Measurements from ENCODE around the gene MYO1E. TPM values are rescaled to one million over a fixed set of nuclear protein-coding genes. Genes with fewer than 3 reads are reported as not detected.
"Not testable (repeated sequence)": the region's sequence is repeated elsewhere in the genome, so short reads cannot be mapped to it uniquely, and the experiment has no call there.

The MYO1E gene
- polyA plus RNA-seq, 3 donors = 140 to 193 (median 176) TPM

DNA sequence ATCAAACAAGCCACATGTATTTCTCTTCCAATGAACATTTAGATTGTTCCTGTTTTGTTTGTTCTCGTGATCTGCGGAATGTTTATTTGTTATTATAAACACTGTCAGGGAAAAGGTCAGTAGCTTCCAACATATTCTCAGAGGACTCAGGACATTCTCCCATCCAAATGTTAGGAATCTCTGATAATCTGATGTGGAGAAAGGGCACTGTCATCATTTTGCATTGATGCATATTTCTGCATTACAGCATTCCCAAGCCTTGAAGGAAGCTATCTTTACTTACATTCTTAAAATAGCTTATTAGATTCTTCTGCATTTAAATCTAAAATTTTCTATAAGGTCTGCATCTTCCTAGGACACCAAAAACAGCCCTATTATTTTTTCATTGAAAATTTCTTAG, 10.3 kb downstream of the MYO1E start:
- DNase-seq (ENCODE audit: extremely low read depth in 1 of 11, low read depth in 9 of 11, low spot score in 4 of 11) = no peak

DNA sequence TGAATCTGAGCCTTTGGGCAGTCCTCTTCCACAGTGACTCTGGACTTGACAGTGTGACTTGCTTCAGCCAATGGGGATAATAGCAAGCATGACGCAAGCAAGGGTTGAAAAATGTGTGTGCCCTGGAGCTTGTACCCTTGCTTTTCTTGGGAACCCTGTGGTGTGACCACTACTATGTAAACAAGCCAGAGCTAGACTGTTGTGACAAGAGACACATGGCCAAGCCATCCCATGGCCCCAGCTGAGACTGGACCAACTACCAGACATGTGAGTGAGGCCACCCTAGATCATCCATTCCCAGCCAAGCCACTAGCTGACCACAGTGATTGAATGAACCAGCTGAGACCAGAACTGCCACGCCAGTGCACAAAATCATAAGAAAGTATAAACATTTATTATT, 11.8 kb downstream of the MYO1E start:
- no peak for DNase-seq (ENCODE audit: extremely low read depth in 1 of 11, low read depth in 9 of 11, low spot score in 4 of 11)

DNA sequence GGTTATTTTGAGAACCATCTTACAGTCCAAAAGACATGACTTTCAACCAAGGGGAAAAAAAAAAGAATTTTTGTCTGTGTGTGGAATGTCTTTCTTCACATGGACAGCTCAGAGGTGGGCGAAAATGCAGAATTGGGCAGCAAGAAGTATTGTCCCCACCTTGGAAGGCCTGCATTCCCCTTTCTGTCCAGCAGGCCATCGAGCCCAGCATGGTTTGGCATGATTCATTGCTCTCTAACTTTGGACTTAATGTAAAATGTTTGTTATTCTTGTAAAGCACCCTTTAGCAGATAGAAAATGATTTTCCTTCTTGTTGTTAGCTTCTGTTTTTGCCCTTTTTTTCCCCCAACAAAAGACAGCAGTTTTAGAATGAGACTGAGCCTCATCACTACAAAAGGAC, 12.4 kb downstream of the MYO1E start:
- DNase-seq (ENCODE audit: extremely low read depth in 1 of 11, low read depth in 9 of 11, low spot score in 4 of 11) = no peak

DNA sequence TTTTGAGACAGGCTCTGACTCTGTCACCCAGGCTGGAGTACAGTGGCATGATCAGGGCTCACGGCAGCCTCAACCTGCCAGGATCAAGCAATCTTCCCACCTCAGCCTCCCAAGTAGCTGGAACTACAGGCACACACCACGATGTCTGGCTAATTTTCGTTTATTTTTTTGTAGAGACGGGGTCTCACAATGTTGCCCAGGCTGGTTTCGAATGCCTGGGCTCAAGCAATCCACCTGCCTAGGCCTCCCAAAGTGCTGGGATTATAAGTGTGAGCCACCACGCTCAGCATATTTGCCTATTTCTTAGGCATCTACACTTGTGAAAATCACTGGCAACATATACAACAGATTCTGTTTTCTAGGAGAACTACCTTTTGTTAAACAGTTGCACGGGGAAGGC, 16.9 kb downstream of the MYO1E start:
- DNase-seq (ENCODE audit: extremely low read depth in 1 of 11, low read depth in 9 of 11, low spot score in 4 of 11) = no peak

DNA sequence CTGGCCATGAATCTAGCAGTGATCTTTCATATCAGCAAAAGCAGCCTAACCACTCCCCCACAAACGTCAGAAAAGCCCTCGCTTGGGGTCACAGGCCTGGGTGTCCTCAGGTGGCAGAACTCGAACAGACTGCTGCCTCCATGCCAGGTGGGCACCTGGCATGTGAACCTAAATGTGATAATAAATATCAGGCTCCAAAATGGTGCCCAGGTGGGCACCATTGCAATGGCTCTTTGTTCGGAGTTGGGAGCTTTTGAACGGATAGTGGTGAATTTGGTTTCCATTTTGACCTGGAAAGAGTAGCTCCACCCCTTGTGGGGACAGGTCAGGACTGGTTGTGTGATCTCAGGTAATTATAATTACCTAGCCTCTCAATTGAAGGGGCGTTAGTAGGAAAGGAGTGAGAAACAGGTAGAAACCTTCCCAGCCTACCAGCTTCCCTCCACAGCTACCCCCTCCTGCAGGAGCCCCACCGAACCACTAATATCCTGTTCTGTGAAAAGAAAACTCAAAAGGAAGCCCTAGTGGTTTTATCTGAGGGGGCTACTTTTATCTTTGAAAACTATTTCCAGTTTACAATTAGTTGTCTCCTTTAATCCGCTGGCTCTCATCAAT, 18.1 kb downstream of the MYO1E start:
- DNase-seq (ENCODE audit: extremely low read depth in 1 of 11, low read depth in 9 of 11, low spot score in 4 of 11) = no peak

DNA sequence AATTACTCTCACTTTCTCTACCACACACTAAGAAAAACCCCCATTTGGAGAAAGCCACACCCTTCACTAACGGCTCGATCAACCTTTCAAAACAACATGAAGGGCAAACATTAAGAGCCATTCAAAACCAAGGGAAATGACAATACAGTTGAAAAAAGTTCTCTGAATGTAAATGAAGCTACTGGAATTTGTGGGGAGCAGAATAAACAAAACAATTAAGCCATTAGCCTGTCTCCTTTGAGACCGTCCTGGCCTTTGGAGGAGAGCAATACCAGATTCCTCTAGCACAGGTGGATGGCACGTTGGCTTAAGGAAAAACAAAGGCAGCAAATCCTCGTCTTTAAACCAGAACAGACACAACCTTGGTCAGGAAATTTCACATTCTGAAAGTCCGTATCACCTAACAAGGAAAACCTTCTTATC, 18.7 kb downstream of the MYO1E start:
- DNase-seq (ENCODE audit: extremely low read depth in 1 of 11, low read depth in 9 of 11, low spot score in 4 of 11) = no peak

DNA sequence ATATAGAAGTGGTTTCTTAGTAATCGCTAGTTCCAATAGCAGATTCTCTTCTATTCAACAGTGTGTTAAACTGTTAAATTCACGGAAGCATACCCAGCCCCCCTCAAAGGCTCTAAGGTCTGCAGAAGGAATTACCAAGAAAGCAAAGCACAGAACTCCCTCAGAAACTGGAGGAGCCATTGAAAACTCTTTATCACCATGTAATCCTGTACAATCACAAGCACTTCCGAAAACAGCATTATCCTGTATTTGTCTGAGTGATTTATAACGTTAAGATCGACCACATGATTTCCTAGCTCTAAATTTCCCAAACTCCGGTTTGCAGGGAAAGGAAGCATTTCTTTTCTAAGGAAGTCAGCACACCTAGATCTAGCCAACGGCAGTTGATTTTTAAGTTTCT, 20.0 kb downstream of the MYO1E start:
- DNase-seq (ENCODE audit: extremely low read depth in 1 of 11, low read depth in 9 of 11, low spot score in 4 of 11) = peak in 3 of 11 donors; percentile 10 to 35 (median 34)

DNA sequence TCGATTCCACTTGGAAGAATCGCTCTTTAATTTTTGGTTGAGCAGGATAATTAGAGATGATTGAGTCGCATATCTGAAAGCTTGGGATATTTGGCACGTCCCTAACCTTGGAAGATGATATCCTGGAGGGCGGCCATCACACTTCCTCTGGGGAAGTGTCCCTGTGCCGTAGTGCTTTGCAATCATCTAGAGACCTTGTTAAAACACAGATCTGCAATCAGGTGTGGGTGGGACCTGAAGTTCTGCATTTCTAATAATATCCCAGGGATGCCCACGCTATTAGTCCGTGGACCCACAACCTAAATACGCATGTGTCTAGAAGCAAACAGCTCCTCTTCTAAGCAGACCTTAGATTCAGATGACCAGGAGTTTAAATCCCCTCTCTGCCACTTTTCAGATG, 20.5 kb downstream of the MYO1E start:
- DNase-seq (ENCODE audit: extremely low read depth in 1 of 11, low read depth in 9 of 11, low spot score in 4 of 11) = no peak

DNA sequence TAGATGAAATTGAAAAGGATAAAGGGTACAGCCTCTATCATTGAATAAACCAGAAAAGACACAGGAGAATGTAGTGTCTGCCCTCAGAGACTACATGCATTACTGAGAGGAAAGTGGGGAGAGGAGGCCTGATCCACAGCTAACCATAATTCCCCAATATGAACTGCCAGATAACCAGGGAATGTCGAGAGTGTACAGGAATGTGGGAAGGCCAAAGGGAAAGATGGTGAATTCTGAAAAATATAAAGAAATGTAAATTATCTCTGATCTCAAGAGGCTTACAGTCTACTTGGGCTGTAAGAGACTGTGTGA, 22.3 kb downstream of the MYO1E start:
- DNase-seq (ENCODE audit: extremely low read depth in 1 of 11, low read depth in 9 of 11, low spot score in 4 of 11) = no peak

DNA sequence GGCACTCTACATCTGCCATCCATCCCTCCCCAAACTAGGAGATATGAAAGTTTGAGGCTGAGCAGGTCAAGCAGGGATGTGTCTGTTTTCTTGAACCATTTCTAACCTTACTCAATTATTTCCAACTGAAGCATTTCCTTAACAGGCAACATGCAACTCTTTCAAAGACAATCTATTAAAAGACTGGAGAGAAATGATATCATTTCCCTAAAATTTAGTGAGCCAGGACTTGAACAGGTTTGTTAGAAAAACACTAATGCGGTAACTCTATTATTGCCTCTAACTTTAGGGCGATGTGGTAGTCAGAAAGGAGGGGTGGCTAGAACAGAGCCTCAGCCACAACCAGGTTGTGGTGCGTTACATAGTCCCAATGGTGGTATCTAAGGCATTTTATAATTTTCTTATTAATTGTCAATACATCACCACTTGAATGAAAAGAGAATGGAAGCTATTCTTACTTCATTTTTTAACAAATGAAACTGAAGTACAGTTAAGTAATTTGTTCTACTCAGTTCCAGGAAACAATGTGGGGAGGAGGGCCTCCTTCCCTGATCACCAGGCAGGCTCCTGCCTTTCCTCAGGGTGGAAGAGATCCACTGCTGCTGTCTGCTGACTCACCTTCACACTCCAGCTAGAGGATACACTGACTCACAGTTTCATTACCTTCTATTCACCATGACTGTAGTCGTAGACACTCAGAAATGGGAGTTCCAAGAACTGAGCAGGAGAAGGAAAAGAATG, 22.8 kb downstream of the MYO1E start:
- DNase-seq (ENCODE audit: extremely low read depth in 1 of 11, low read depth in 9 of 11, low spot score in 4 of 11) = no peak

DNA sequence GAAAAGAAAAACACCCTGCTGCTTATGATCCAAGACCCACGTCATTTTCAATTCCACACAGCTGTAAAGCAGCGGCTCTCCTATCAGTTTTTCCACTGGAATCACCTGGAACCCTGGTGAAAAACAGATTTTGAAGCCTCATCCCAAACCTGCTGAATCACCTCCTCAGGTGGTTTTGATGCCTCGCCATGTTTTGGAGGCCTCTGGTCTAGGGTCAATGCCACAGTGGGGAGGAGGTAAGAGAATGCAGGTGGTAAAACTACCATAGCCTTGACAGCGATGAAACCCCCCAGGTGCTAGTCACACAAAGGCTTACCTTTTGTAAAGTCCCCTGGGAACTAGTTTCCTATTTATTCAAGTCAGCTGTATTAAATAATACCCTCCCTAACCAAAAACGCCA, 24.8 kb downstream of the MYO1E start:
- no peak for DNase-seq (ENCODE audit: extremely low read depth in 1 of 11, low read depth in 9 of 11, low spot score in 4 of 11)

DNA sequence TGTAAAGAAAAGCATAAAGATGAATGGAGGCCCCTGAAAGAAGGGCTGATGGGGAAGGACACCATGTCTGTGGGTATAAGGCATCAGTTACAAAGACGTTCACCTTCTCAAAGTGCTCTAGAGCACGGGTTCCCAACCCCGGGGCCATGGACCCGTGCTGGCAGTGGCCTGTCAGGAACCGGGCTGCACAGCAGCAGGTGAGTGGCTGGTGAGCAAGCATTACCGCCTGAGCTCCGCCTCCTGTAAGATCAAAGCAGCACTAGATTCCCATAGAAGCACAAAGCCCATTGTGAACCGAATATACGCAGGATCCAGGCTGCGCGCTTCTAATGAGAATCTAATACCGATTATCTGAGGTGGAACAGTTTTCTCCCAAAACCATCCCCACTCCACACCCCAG, 25.7 kb downstream of the MYO1E start:
- no peak for DNase-seq (ENCODE audit: extremely low read depth in 1 of 11, low read depth in 9 of 11, low spot score in 4 of 11)

DNA sequence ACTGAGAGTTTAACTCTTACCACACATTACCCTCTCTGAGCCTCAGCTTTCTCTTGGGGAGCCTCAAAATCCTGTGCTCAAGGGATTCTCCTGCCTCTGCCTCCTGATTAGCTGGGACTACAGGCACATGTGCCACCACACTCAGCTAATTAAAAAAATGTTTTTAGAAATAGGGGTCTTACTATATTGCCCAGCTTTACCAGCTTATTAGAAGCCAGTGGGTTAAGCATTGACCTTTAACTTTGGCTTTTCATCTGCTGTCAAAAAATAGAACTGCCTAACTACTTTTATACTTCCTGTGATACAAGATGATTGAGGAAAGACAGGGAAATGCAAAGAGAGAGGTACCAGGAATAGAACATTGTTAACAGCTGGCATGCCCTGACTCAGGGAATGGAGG, 27.3 kb downstream of the MYO1E start:
- DNase-seq (ENCODE audit: extremely low read depth in 1 of 11, low read depth in 9 of 11, low spot score in 4 of 11) = no peak

DNA sequence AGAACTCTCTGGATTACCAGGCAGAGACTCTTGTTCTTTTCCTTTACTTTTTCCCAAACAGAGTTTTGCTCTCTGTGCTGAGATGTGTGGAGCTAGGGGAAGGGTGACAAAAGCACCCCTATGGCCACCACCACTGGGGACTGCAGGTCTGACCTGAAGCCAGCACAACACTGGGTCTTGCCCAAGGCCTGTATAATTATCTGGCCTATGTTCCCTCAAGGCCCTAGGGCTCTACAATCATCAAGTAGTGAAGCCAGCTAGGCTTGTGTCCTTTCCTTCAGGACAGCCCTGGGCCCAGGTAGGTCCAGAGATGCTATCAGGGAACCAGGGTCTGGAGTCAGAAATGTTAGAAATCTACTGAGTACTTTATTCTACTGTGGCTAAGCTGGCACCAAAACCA, 28.4 kb downstream of the MYO1E start:
- no peak for DNase-seq (ENCODE audit: extremely low read depth in 1 of 11, low read depth in 9 of 11, low spot score in 4 of 11)

DNA sequence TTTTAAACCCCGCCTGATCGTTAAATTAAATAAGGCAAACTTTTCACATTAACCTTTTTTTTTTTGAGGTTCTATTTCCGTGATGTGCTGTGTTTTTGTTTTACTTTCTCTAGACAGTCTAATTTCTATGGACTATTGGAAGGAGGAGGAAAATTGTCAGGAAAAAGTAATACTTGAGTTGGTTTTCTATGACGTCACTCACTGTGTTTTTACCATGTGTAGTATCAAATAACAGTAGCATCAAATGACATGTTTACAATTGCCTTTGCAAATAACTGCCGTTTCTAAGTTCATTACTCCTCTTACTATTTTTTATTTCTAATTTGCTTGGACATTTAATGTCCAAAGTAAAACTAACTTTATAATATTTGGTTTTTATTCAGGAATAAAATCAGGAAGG, 32.3 kb downstream of the MYO1E start:
- no peak for DNase-seq (ENCODE audit: extremely low read depth in 1 of 11, low read depth in 9 of 11, low spot score in 4 of 11)

DNA sequence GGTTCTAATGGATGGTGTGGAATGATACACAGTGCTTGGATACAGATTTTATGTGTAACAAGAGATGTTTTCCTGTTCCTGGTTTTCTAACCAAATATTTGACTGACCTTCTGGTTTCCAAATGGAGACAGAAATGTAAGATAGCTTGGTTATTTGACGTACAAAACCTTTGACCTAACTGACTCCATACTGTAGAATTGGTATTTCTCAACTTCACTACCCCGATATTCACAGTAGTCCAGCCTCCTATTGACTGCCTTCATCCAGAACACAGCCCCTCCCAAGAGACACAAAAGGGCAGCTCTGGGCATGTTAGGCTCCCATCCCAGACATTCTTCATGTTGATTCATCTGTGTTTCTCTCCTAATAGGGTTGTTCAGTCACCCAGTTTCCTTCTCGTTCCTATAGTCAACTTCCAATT, 33.4 kb downstream of the MYO1E start:
- DNase-seq (ENCODE audit: extremely low read depth in 1 of 11, low read depth in 9 of 11, low spot score in 4 of 11) = no peak

DNA sequence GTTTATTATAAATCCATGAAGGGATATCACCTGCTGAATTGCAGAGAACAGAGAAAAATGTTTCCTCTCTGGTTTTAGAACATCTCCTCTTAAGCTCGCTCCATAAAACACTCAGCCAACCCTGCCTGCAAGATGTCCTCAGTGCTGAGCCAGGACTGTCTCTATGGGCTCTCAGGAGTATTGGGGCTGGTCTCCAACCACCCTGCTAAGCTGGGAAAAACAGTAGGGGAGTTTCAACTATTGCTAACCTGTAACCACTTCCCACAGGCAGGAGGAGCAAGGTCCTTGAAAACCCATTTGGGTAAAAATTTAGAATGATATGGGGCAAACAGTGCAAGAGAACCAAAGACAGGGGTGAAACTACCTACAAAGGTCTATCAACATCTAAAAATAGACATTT, 34.3 kb downstream of the MYO1E start:
- no peak for DNase-seq (ENCODE audit: extremely low read depth in 1 of 11, low read depth in 9 of 11, low spot score in 4 of 11)

DNA sequence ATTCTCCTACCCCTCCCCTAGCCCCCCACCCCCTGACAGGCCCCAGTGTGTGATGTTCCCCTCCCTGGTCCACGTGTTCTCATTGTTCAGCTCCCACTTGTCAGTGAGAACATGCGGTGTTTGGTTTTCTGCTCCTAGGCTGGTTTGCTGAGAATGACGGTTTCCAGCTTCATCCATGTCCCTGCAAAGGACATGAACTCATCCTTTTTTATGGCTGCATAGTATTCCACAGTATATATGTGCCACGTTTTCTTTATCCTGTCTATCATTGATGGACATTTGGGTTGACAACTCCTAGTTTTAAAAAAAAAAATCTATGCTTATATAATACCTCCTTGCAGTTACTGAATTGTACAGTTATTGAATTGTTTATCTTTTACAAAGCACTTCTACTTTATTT, 35.9 kb downstream of the MYO1E start:
- DNase-seq (ENCODE audit: extremely low read depth in 1 of 11, low read depth in 9 of 11, low spot score in 4 of 11) = not testable (repeated sequence)

DNA sequence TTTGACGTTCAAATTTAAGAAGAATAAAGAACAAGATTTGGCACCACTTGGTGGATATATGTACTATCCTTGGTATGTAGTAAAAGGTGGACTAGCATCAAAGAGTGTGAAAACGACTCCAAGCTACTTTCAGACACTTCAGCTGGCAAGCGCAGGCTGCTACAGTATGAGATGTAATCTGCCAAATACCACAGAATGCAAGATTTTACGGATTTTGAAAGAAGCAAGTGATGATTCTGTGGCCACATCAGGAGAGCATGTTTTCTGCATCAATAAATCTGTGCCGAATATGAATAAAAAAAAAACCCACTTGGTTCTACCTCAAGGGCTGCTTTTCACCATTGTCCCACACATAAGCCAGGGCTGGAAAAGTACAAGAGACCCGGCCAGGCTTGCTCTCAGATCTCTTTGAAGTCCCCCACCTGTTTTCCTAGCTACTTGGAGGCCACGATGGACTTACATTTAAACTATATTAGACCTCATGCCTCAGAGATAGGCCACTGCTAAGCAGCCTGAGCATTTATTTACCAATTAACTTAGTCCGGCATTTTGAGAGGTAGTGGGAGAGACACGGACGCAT, 37.4 kb downstream of the MYO1E start:
- no peak for DNase-seq (ENCODE audit: extremely low read depth in 1 of 11, low read depth in 9 of 11, low spot score in 4 of 11)

DNA sequence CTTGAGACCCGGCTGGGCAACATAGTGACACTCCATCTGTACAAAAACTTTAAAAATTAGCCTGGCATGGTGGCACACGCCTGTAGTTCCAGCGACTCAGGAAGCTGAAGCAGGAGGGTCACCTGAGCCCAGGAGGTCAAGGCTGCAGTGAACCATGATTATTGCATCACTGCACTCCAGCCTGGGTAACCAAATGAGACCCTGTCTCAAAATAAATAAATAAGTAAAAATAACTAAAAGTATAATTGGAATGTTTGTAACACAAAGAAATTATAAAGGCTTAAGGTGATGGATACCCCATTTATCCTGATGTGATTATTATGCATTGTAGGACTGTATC, 38.6 kb downstream of the MYO1E start:
- no peak for DNase-seq (ENCODE audit: extremely low read depth in 1 of 11, low read depth in 9 of 11, low spot score in 4 of 11)

Data from renal cortex interstitium (tissue), 11 donors.